BJ (cell line): ENCODE results near the gene TMEM144. TPM values are rescaled to one million over a fixed set of nuclear protein-coding genes. Genes with fewer than 3 reads are reported as not detected.

Source experiments
- CTCF ChIA-PET: fragments of 350-600 bp; formaldehyde crosslinking; extraction: SDS; loops from one replicate; lab custom pipeline; 2021; ENCODE audit warnings: antibody characterized with exemption, inconsistent platforms; lab: Yijun Ruan, JAX
- POLR2A ChIA-PET: fragments of 300-600 bp; sonication (Branson Sonifier 250); formaldehyde crosslinking; extraction: SDS; loops from one replicate; lab custom pipeline; 2021; ENCODE audit warnings: antibody characterized with exemption; lab: Charles Lee
- DNase-seq: peaks from one replicate; pipeline ENCODE4 v3.0.0-alpha.2; 2011; ENCODE audit warnings: low read depth
- H3K27me3 ChIP-seq: 2 replicates; pipeline ENCODE4 v1.6.0; 2011; ENCODE audit warnings: low read length; ENCODE audit not compliant: control insufficient read depth, insufficient read depth
- H3K36me3 ChIP-seq: 2 replicates; pipeline ENCODE4 v1.5.1; 2011; ENCODE audit warnings: low read length; ENCODE audit not compliant: control insufficient read depth, insufficient read depth
- H3K4me3 ChIP-seq: 2 replicates; pipeline ENCODE4 v1.5.1; 2011; ENCODE audit warnings: low read depth, mild to moderate bottlenecking, control low read depth, low read length
- polyA plus RNA-seq: library from polyadenylated mRNA; depleted of rRNA; stranded (reverse); fragments of >200 nt; gene quantifications from 2 replicates; pipeline ENCODE4 v1.2.3, GENCODE V29; 2011
- TF ChIP-seq, protein P1 (sequence below): IDR thresholded peaks from 2 replicates; pipeline ENCODE4 v1.5.1; 2011; ENCODE audit warnings: low read depth, mild to moderate bottlenecking, control low read depth, inconsistent platforms, low read length, moderate library complexity; ENCODE audit not compliant: insufficient read depth

Gene TMEM144
- polyA plus RNA-seq, 1 experiment, result 0.65 TPM

GRCh38 chr4:158203929-158204328 lies 6.4 kb upstream of the TMEM144 start:
- ChIA-PET POLR2A (no interaction called here), CTCF (interaction anchor here (1.3 kb wide), 1 partner anchor 10 kb away, joined by 6 read pairs; no protein-coding TSS in a partner anchor)
- H3K27me3 ChIP-seq, result no peaks in the 10 kb centered on the region
- no peak for DNase-seq
- H3K36me3 ChIP-seq, result no peaks in the 10 kb centered on the region
- H3K4me3 ChIP-seq, result no peak overlapping the region
- TF ChIP-seq, protein P1, sequence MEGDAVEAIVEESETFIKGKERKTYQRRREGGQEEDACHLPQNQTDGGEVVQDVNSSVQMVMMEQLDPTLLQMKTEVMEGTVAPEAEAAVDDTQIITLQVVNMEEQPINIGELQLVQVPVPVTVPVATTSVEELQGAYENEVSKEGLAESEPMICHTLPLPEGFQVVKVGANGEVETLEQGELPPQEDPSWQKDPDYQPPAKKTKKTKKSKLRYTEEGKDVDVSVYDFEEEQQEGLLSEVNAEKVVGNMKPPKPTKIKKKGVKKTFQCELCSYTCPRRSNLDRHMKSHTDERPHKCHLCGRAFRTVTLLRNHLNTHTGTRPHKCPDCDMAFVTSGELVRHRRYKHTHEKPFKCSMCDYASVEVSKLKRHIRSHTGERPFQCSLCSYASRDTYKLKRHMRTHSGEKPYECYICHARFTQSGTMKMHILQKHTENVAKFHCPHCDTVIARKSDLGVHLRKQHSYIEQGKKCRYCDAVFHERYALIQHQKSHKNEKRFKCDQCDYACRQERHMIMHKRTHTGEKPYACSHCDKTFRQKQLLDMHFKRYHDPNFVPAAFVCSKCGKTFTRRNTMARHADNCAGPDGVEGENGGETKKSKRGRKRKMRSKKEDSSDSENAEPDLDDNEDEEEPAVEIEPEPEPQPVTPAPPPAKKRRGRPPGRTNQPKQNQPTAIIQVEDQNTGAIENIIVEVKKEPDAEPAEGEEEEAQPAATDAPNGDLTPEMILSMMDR, result no peak

DNA sequence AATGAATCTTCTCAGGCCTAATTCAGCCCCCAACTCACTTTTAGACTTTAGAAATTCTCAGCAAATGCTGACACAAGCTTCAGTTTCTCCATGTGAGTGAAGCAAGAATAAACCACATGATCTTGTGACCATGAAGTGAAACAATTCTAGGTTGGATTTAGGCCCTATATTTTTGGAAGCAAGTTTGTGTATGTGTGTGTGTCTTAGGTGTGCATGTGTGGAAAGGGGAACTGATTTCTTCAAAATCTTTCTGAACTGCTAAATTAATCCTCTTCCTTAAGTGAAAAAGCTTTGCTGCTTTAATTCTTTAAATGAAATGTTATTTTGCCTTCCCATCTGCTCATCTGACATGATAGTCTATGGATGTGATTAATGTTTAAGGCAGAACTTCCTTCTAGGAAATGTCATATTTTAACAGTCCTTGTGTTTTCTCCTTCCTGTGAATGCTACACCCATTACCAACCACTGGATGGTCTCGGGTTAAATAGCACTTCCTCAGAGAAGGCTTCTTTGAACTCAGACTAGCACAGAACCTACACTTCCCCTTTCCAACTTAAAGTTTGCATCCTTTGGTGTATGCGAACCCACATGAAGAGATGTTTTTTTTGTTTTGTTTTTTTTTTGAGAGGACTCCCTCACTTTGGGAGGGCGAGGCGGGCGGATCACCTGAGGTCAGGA lies 1.2 kb upstream of the TMEM144 start:
- TF ChIP-seq, protein P1, result no peak
- POLR2A ChIA-PET, result no interaction called here
- no peaks in the 10 kb centered on the region for H3K27me3 ChIP-seq
- CTCF ChIA-PET, result no interaction called here
- no peak for DNase-seq
- H3K36me3 ChIP-seq, result no peaks in the 10 kb centered on the region
- H3K4me3 ChIP-seq, result no peak overlapping the region

GRCh38 chr4:158211222-158211621 lies 936 bp downstream of the TMEM144 start:
- no peaks in the 10 kb centered on the region for H3K27me3 ChIP-seq
- ChIA-PET POLR2A (no interaction called here), CTCF (interaction anchor here (1.9 kb wide), 1 partner anchor 44 kb away, joined by 4 read pairs; no protein-coding TSS in a partner anchor)
- no peak for DNase-seq
- no peaks in the 10 kb centered on the region for H3K36me3 ChIP-seq
- H3K4me3 ChIP-seq, result peak overlapping the region; percentile 45; the same call in 1 of the 2 replicates
- TF ChIP-seq, protein P1, result no peak

DNA sequence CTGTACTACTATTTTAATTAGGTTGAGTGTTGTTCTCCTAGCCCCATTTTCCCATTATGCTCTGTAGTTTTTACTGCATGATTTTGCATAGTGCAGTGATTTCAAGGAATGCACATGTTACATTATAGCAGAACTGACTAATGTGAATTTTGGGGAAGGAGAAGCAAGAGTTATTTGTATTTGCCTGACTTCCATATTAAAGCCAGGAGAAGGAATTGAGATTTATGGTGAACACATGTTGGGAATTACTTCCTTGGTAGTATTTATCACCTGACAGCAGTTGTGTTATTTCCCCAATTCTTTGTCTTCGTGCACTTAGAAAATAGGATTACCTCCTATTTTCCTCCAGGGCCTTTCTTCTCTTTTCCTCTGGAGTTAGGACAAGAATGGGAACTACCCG lies 3.2 kb downstream of the TMEM144 start:
- Histone ChIP-seq H3K27me3 (no peaks in the 10 kb centered on the region), H3K4me3 (no peak overlapping the region), H3K36me3 (no peaks in the 10 kb centered on the region)
- ChIA-PET POLR2A (no interaction called here), CTCF (interaction anchor here (1.1 kb wide), 1 partner anchor 20 kb away, joined by 3 read pairs; no protein-coding TSS in a partner anchor)
- TF ChIP-seq, protein P1, result no peak
- no peak for DNase-seq

- no peaks in the 10 kb centered on the region for H3K36me3 ChIP-seq
- ChIA-PET CTCF (no interaction called here), POLR2A (no interaction called here)
- no peak for DNase-seq
- TF ChIP-seq, protein P1, result no peak
- no peaks in the 10 kb centered on the region for H3K27me3 ChIP-seq
- no peak overlapping the region for H3K4me3 ChIP-seq
Observed at GRCh38 chr4:158214856-158215255, 4.6 kb downstream of the TMEM144 start.
